ENCODE results near the gene RTN4RL1. TPM values are rescaled to one million over a fixed set of nuclear protein-coding genes. Genes with fewer than 3 reads are reported as not detected.

Gene RTN4RL1
- polyA plus RNA-seq, 3 donors = 1.6 to 8.7 (median 3.9) TPM

DNA sequence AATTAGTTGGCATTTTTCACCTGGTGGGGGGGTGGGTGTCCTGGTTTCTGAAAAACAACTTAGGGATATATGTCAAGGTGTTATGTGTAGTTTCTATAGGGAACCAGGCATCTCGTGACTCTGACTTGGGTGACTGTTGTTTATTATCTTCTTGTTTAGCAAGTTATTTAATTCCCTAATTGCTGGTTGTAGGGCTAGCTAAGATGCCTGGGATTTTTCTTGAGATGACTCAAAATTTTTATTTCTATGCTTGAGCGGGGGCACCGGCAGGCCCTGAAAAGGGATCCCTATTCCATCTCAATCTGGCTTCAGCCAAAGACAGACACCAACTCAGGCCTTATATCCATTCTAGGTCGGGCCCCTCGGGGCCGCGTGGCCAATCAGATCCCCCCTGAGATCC is 8.0 kb upstream of the RTN4RL1 start:
- WGBS, 3 donors = 93 to 95% (median 93%) methylated on average over 7 of the region's 7 CpGs
- H3K27ac ChIP-seq (ENCODE audit: low read depth, low read length) = no peak overlapping the region

DNA sequence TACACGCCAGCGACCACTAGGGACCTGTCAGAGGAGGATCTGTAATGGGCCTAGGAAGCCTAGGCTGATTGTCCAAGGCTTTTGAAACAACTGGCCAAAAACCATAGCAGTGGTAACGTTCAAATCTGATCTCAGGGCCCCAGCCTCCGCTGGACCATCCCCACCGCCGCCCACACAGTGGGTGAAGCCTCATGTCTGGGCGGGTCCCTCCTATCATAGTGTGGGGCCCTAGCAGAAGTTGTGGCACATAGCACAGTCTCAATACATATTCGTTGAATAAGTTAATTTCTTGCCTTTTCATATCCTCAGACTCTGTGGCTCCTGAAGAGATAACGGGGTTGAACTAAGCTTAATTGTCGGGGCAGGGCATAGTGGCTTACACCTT is 5.6 kb upstream of the RTN4RL1 start:
- no peak overlapping the region for H3K27ac ChIP-seq (ENCODE audit: low read depth, low read length)
- WGBS, 3 donors = 18 to 22% (median 19%) methylated on average over 10 of the region's 10 CpGs

DNA sequence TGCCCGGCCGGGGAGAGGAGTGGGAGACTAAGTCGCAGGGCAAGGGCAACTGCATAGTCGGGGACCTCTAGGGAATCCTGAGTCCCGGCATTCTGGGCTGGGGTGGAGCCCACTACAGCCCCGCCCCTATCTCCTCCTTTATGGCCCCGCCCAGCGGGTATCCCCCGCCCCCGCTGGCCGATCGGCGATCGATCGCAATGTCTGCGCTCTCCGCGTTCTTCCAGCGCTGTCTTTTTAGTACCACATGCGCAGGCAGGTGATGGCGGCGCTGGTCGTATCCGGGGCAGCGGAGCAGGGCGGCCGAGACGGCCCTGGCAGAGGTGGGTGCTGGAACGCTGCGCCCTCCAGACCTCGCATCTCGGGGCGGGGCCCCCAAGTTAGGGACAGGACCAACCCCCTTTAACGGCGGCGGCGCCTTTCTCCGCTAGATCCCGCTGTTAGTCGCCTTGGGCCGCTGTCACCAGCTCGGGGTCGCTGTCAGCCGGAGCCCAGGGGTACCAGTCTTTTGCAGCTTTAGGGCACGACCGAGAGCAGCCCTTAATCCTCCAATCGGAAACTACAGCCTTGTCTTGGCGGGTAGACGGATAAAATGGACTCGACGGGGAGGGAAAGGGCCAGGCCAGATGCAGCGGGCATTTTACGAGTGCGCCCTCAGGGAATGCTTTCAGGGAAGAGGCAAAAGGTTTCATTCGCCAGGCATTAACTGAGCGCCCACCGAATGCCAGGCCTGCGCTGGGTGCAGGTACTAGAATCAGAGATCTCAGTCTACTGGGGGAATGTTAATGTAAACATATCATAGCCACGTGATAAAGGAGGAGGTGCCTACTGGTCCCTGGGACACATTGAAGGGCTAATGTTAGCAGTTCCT is 5.0 kb upstream of the RTN4RL1 start, which contains the start of gene DPH1:
TSS of gene DPH1 (plus strand) at position 243 of the 868 bp plus-strand sequence. CDS start at position 260, 17 bp downstream.
- H3K27ac ChIP-seq (ENCODE audit: low read depth, low read length) = no peak within 1 kb of the TSS
- 1% methylated on average over 56 to 59 of the region's 59 CpGs for WGBS, 3 donors

GRCh38 chr17:2028737-2029136 is 3.6 kb upstream of the RTN4RL1 start:
- H3K27ac ChIP-seq (ENCODE audit: low read depth, low read length) = no peak overlapping the region
- WGBS, 3 donors = 52 to 63% (median 53%) methylated on average over 6 of the region's 6 CpGs

- WGBS, 3 donors = 76 to 79% (median 78%) methylated on average over 5 of the region's 5 CpGs
- H3K27ac ChIP-seq (ENCODE audit: low read depth, low read length) = no peak overlapping the region
Measured at GRCh38 chr17:2028234-2028614, 3.1 kb upstream of the RTN4RL1 start.

GRCh38 chr17:2027528-2028233 is 2.5 kb upstream of the RTN4RL1 start:
- no peak overlapping the region for H3K27ac ChIP-seq (ENCODE audit: low read depth, low read length)
- WGBS, 3 donors = 56 to 68% (median 68%) methylated on average over 11 of the region's 11 CpGs

DNA sequence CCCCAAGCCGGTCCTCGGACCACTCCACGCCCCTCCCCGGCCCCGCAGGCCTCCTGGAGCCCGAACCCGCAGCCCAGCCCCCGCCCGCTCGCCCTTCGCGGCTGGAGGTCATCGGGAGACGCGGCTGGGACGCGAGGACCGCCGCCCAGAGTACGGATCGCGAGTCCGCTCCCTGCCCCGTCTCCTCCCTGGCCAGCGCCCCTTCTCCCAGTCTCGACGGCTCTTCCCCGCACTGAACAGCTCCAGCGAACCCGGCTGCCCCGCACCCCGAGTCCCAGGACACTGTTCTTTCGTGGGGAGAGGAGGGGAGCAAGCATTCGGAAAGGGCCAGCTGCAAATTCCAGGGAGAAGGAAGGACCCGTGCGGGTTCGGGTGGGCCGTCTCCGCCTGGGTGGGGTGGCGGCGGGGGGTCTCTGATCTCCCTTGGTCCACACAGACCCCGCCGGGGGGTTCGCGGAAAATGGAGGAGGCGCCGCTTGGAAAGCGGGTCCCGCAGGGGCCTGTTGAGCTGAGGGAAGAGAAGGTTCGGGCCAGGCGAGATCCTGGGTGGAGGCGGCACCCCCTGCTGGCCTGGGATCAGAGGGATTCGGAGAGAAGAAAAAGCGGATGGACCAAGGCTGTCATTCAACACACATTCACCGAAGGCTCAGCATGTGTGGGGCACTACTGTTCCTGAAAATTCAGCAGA is 632 bp upstream of the RTN4RL1 start:
- 1% methylated on average over 42 to 55 of the region's 55 CpGs for WGBS, 3 donors
- H3K27ac ChIP-seq (ENCODE audit: low read depth, low read length) = no peak overlapping the region

- 0 to 1% (median 1%) methylated on average over 63 to 73 of the region's 73 CpGs for WGBS, 3 donors
- H3K27ac ChIP-seq (ENCODE audit: low read depth, low read length) = no peak overlapping the region
Measured at GRCh38 chr17:2024572-2025219, 438 bp downstream of the RTN4RL1 start.

- 1 to 2% (median 2%) methylated on average over 58 to 85 of the region's 85 CpGs for WGBS, 3 donors
- no peak overlapping the region for H3K27ac ChIP-seq (ENCODE audit: low read depth, low read length)
Measured at GRCh38 chr17:2023692-2024571, 1.2 kb downstream of the RTN4RL1 start.

- 51 to 63% (median 56%) methylated on average over 16 of the region's 16 CpGs for WGBS, 3 donors
- H3K27ac ChIP-seq (ENCODE audit: low read depth, low read length) = no peak overlapping the region
Measured at GRCh38 chr17:2023256-2023655, 1.9 kb downstream of the RTN4RL1 start.

DNA sequence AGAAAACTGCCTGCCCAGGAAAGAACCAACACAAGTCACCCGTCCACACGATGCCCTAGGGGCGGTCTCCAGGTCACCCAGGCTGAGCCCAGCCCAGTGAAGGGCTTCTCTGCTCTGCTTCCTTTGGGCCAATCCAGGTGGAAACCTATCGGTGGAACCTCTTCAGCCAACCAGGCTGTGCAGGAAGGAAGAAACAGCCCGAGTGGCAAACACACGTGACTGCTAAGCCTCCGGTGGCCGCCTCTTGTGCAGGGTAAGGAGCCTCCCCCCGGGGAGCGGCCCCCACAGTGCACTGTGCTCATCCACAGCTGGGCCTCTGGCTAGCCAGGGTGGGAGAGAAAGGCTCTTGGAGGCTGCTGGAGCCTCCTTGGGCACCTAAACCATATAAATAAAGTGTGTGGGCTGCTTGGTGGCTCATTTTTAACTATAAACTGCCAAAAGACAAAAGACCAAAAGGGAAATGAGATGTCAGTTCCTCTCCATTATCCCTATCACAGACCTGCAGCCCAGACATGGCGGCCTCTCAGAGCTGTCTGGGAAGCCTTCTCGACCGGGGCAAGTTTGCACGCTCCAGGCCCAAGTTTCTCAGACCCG is 2.4 kb downstream of the RTN4RL1 start:
- WGBS, 3 donors = 54 to 82% (median 56%) methylated on average over 15 of the region's 15 CpGs
- H3K27ac ChIP-seq (ENCODE audit: low read depth, low read length) = no peak overlapping the region

DNA sequence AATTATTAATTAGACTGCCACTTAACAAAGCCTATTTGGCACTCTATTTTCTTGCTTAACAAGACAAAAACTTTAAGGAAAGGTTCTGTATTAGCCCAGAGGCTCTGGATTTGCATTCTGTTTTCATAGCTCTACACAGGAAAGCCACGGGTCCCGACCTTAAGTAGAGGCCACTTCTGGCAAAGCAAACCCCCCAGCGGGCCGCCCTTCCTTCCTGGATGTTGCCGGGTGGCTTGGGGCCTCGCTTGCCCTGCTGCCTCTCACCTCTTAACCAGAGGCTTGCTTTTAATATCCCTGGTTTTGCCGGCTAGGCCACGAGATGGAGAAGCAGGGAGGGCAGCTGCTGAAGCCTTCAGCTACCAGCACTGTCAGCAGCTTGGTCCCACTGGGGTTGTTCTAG is 4.4 kb downstream of the RTN4RL1 start:
- WGBS, 3 donors = 29 to 71% (median 34%) methylated on average over 8 of the region's 8 CpGs
- H3K27ac ChIP-seq (ENCODE audit: low read depth, low read length) = no peak overlapping the region

- no peak overlapping the region for H3K27ac ChIP-seq (ENCODE audit: low read depth, low read length)
- 77 to 87% (median 80%) methylated on average over 8 of the region's 8 CpGs for WGBS, 3 donors
Measured at GRCh38 chr17:2019723-2020122, 5.4 kb downstream of the RTN4RL1 start.

- 73 to 83% (median 76%) methylated on average over 23 to 24 of the region's 24 CpGs for WGBS, 3 donors
- no peak overlapping the region for H3K27ac ChIP-seq (ENCODE audit: low read depth, low read length)
Measured at GRCh38 chr17:2018716-2019510, 6.2 kb downstream of the RTN4RL1 start.

- 85 to 91% (median 88%) methylated on average over 19 of the region's 19 CpGs for WGBS, 3 donors
- no peak overlapping the region for H3K27ac ChIP-seq (ENCODE audit: low read depth, low read length)
Measured at GRCh38 chr17:2017274-2017941, 7.7 kb downstream of the RTN4RL1 start.

- no peak overlapping the region for H3K27ac ChIP-seq (ENCODE audit: low read depth, low read length)
- 85 to 90% (median 88%) methylated on average over 15 to 20 of the region's 20 CpGs for WGBS, 3 donors
Measured at GRCh38 chr17:2016494-2016893, 8.6 kb downstream of the RTN4RL1 start.

All from adipose tissue (tissue), 3 donors.